Measurements from ENCODE around the gene POU2F3. TPM values are rescaled to one million over a fixed set of nuclear protein-coding genes. Genes with fewer than 3 reads are reported as not detected.

The POU2F3 gene
- polyA plus RNA-seq, 1 donor (not counting 4 experiments of a cell fraction or from before 2014, with no cell fraction given), result 0.96 TPM

DNA sequence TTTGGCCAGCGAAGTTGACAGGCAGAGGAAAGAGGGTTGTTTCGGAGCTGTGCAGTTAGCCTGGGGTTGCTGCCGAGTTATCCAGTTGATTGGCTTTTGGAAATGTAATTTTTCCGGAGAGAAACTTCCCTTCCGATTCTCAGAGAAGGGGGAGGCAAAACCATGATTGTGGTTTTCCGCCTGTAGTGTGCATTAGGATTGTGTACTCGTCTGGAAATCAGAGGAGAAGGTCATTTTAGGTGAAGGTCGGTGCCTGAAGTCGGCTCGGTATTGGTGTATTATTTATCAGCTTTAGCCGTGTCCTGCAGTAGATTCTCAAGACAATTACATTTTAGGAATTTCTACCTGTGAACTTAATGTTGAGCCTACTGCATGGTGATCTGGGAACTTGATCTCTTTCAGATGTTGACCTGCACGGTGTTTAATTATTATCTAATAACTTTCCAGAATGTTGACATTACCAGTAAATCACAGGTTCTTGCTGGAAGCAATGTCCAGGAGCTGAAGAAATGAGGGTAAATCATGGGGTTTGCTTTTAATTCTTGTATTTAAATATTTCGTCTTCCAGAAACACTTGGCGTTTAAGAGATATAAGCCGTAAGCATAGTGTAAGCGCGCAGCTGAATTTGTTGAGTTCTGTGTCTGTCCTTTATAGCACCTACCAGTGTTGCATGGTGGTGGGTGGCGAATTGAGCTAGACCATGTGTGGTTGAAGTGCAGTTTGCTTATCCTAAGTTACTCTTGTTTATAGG lies 97.6 kb downstream of the POU2F3 start:
- no peaks in the 10 kb centered on the region for H3K27me3 ChIP-seq (ENCODE audit: control insufficient read depth, extremely low read depth, insufficient read depth, low read length)
- H3K79me2 ChIP-seq (ENCODE audit: control insufficient read depth, insufficient read depth, low read length), result peaks cover 42% of the 10 kb centered on the region
- peak overlapping the region; percentile 22 for H2AFZ ChIP-seq (ENCODE audit: control insufficient read depth, low read length)
- peaks cover 12% of the 10 kb centered on the region for H4K20me1 ChIP-seq (ENCODE audit: control insufficient read depth, extremely low read depth, insufficient read depth, low read length)
- dilution Hi-C loops (cut with MboI; ENCODE audit: extremely low pct_ligation_motif_present, low sequenced_read_pairs), result no loop called here
- TF ChIP-seq, protein P1, sequence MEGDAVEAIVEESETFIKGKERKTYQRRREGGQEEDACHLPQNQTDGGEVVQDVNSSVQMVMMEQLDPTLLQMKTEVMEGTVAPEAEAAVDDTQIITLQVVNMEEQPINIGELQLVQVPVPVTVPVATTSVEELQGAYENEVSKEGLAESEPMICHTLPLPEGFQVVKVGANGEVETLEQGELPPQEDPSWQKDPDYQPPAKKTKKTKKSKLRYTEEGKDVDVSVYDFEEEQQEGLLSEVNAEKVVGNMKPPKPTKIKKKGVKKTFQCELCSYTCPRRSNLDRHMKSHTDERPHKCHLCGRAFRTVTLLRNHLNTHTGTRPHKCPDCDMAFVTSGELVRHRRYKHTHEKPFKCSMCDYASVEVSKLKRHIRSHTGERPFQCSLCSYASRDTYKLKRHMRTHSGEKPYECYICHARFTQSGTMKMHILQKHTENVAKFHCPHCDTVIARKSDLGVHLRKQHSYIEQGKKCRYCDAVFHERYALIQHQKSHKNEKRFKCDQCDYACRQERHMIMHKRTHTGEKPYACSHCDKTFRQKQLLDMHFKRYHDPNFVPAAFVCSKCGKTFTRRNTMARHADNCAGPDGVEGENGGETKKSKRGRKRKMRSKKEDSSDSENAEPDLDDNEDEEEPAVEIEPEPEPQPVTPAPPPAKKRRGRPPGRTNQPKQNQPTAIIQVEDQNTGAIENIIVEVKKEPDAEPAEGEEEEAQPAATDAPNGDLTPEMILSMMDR (optimal IDR thresholded peaks at IDR 0.05 in 1 of 3, IDR thresholded peaks at IDR 0.05 in 1 of 3, conservative IDR thresholded peaks at IDR 0.05 in 1 of 3; ENCODE audit: extremely low read depth in 1 of 3, insufficient read depth in 2 of 3, low read length in 3 of 3), result no peak
- TF ChIP-seq EZH2 (IDR thresholded peaks at IDR 0.05; ENCODE audit: low read length), result no peak
- peak overlapping the region; percentile 86 for H3K27ac ChIP-seq (ENCODE audit: control insufficient read depth, insufficient read depth, low read length)
- peak; percentile 5 for FAIRE-seq
- H3K36me3 ChIP-seq (ENCODE audit: control insufficient read depth in 2 of 2, extremely low read depth in 1 of 2, insufficient read depth in 2 of 2, low read length in 2 of 2), result no peaks in the 10 kb centered on the region
- H3K4me3 ChIP-seq (ENCODE audit: control insufficient read depth in 2 of 3, extremely low read depth in 1 of 3, insufficient read depth in 2 of 3, low read depth in 1 of 3, low read length in 3 of 3), result peak overlapping the region; percentile 92 to 98 (median 98)
- no peaks in the 10 kb centered on the region for H3K9me3 ChIP-seq (ENCODE audit: control insufficient read depth, low read depth, low read length)
- peak overlapping the region; percentile 93 for H3K9ac ChIP-seq (ENCODE audit: control insufficient read depth, extremely low read depth, insufficient read depth, low read length)
- peak overlapping the region; percentile 100 for H3K4me2 ChIP-seq (ENCODE audit: control insufficient read depth, extremely low read depth, insufficient read depth, low read depth, low read length)
- H3K4me1 ChIP-seq (ENCODE audit: control insufficient read depth, extremely low read depth, insufficient read depth, low read length), result peaks cover 62% of the 10 kb centered on the region
- H3K9me1 ChIP-seq (ENCODE audit: control insufficient read depth, extremely low read depth, insufficient read depth, low read length), result no peaks in the 10 kb centered on the region
- DNase-seq (ENCODE audit: low read depth, low spot score), result no peak

DNA sequence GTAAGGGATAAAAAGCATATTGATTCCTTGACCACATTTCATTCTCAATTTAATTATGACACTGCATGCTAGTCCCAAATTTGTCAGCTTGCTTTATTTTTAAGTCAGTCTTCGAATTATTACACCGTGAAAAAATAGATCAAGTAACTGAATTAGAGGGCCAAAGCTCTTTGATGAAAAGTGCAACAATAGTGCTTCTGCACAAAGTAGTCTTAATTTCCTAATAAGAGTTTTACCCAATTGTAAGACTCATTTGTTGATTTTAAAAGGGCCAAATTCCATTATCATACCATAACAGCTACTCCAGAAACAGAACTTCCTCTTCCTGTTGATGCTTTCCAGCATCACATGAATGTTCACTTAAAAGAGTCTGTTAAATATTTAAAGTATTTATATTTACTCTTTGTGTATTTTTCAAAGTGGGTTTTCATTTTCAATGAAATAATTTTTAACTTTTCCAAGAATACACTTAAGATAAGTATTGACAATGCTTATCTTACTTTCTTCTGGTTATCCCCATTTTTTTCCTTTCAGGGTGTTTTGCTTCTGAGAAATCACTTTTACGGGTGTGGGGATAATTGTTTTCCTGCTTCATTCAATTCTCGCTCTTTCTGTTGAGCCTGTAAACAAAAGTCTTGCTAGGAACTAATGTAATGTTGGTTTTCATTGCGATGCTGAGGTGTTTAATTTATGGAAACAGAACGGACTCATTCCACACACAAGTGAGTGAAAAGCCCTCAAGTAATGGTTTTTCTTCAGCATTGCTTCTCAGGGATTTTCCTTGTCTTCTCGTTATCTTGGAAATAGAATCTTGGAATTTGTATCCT lies 98.4 kb downstream of the POU2F3 start:
- DNase-seq (ENCODE audit: low read depth, low spot score) (no peak), FAIRE-seq (no peak)
- TF ChIP-seq EZH2 (IDR thresholded peaks at IDR 0.05; ENCODE audit: low read length), result no peak
- TF ChIP-seq, protein P1 (optimal IDR thresholded peaks at IDR 0.05 in 1 of 3, IDR thresholded peaks at IDR 0.05 in 1 of 3, conservative IDR thresholded peaks at IDR 0.05 in 1 of 3; ENCODE audit: extremely low read depth in 1 of 3, insufficient read depth in 2 of 3, low read length in 3 of 3), result no peak
- Histone ChIP-seq H3K4me1 (ENCODE audit: control insufficient read depth, extremely low read depth, insufficient read depth, low read length) (peaks cover 62% of the 10 kb centered on the region), H2AFZ (ENCODE audit: control insufficient read depth, low read length) (no peak overlapping the region), H3K4me3 (ENCODE audit: control insufficient read depth in 2 of 3, extremely low read depth in 1 of 3, insufficient read depth in 2 of 3, low read depth in 1 of 3, low read length in 3 of 3) (peak overlapping the region; percentile 92 to 98 (median 98)), H3K9me3 (ENCODE audit: control insufficient read depth, low read depth, low read length) (no peaks in the 10 kb centered on the region), H3K27ac (ENCODE audit: control insufficient read depth, insufficient read depth, low read length) (peak overlapping the region; percentile 86), H3K79me2 (ENCODE audit: control insufficient read depth, insufficient read depth, low read length) (peaks cover 49% of the 10 kb centered on the region), H3K9me1 (ENCODE audit: control insufficient read depth, extremely low read depth, insufficient read depth, low read length) (no peaks in the 10 kb centered on the region), H3K4me2 (ENCODE audit: control insufficient read depth, extremely low read depth, insufficient read depth, low read depth, low read length) (peak overlapping the region; percentile 100), H3K27me3 (ENCODE audit: control insufficient read depth, extremely low read depth, insufficient read depth, low read length) (no peaks in the 10 kb centered on the region), H4K20me1 (ENCODE audit: control insufficient read depth, extremely low read depth, insufficient read depth, low read length) (peaks cover 12% of the 10 kb centered on the region), H3K36me3 (ENCODE audit: control insufficient read depth in 2 of 2, extremely low read depth in 1 of 2, insufficient read depth in 2 of 2, low read length in 2 of 2) (no peaks in the 10 kb centered on the region), H3K9ac (ENCODE audit: control insufficient read depth, extremely low read depth, insufficient read depth, low read length) (peak overlapping the region; percentile 93)
- dilution Hi-C loops (cut with MboI; ENCODE audit: extremely low pct_ligation_motif_present, low sequenced_read_pairs), result no loop called here

Measured in keratinocyte (primary cell).